ENCODE measurements around the gene TSPEAR. TPM values are rescaled to one million over a fixed set of nuclear protein-coding genes. Genes with fewer than 3 reads are reported as not detected.

The TSPEAR gene
- total and polyA plus RNA-seq, 12 donors, result under 0.01 to 3.4 (median 1.0) TPM; not detected in 3

DNA sequence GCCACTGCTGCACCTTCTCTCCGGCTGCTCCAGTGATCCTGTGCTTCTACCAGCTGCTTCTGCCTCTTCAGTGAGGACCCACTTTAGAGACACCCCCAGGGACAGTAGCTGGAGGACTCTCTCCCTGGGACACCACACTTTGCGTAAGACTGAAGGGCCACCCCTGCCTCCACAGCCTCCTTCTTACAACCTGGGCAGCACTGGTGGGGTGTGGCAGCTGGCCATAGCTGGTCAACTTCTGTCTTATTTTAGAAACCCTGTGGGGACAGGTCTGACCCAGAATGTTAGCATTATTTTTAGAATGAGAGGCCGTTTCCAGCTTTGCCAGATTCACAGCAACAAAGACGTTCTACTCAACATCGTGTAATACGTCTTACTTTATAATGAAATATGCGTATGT is 85.6 kb downstream of the TSPEAR start:
- TF ChIP-seq, protein P1, sequence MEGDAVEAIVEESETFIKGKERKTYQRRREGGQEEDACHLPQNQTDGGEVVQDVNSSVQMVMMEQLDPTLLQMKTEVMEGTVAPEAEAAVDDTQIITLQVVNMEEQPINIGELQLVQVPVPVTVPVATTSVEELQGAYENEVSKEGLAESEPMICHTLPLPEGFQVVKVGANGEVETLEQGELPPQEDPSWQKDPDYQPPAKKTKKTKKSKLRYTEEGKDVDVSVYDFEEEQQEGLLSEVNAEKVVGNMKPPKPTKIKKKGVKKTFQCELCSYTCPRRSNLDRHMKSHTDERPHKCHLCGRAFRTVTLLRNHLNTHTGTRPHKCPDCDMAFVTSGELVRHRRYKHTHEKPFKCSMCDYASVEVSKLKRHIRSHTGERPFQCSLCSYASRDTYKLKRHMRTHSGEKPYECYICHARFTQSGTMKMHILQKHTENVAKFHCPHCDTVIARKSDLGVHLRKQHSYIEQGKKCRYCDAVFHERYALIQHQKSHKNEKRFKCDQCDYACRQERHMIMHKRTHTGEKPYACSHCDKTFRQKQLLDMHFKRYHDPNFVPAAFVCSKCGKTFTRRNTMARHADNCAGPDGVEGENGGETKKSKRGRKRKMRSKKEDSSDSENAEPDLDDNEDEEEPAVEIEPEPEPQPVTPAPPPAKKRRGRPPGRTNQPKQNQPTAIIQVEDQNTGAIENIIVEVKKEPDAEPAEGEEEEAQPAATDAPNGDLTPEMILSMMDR (IDR thresholded peaks at IDR 0.05), result no peak
- 77 to 79% methylated on average over 7 of the region's 7 CpGs for WGBS, 2 donors
- DNase-seq, result no peak
- no peaks in the 10 kb centered on the region for H3K36me3 ChIP-seq
- peaks cover 0 to 31% (median 0%) of the 10 kb centered on the region in 7 donors for H3K27me3 ChIP-seq
- H3K27ac ChIP-seq, result no peak overlapping the region
- intact Hi-C loops (cut with DNase I), result loop anchor here in 1 of 10 donors (10.0 kb wide), 1 partner anchor 159 kb away; no protein-coding TSS in a partner anchor
- H3K9me3 ChIP-seq, result peaks cover 0 to 44% (median 15%) of the 10 kb centered on the region in 11 donors
- H3K4me1 ChIP-seq, result peaks cover 0 to 7% (median 0%) of the 10 kb centered on the region in 9 donors
- H3K4me3 ChIP-seq, result no peak overlapping the region
- peak in 1 of 8 donors; percentile 59 for ATAC-seq

DNA sequence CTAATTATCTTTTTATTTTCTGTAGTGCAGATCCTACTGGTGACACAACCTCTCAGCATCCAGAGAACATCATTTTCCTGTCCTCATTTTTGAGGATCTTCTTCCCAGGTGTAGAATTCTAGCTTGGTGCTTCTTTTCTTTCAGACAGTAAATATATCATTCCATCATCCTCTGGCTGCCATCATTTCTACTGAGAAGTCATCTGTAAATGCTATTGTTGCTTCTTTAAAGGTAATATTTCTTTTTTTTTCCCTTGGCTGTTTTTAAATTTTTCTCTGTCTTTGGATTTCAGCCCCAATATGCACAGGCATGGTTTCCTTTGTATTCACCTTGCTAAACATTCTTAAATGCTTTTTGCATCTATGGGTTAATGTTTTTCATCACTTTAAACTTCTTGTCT is 87.8 kb downstream of the TSPEAR start:
- TF ChIP-seq, protein P1 (IDR thresholded peaks at IDR 0.05), result no peak

GRCh38 chr21:44619886-44620285 is 91.5 kb downstream of the TSPEAR start:
- no peaks in the 10 kb centered on the region for H3K36me3 ChIP-seq
- intact Hi-C loops (cut with DNase I), result loop anchor here in 2 of 10 donors (10.0 kb wide), 2 partner anchors 125 to 165 kb away; no protein-coding TSS in a partner anchor

More for the DNA sequence above, 87.8 kb downstream of the TSPEAR start:
- DNase-seq, result no peak
- Histone ChIP-seq H3K9me3 (peaks cover 0 to 51% (median 15%) of the 10 kb centered on the region in 11 donors), H3K36me3 (no peaks in the 10 kb centered on the region), H3K27me3 (peaks cover 0 to 24% (median 0%) of the 10 kb centered on the region in 7 donors), H3K27ac (no peak overlapping the region), H3K4me1 (peaks cover 0 to 7% (median 0%) of the 10 kb centered on the region in 9 donors), H3K4me3 (no peak overlapping the region)
- ATAC-seq, result no peak
- intact Hi-C loops (cut with DNase I), result loop anchor here in 1 of 10 donors (10.0 kb wide), 1 partner anchor 161 kb away; no protein-coding TSS in a partner anchor

DNA sequence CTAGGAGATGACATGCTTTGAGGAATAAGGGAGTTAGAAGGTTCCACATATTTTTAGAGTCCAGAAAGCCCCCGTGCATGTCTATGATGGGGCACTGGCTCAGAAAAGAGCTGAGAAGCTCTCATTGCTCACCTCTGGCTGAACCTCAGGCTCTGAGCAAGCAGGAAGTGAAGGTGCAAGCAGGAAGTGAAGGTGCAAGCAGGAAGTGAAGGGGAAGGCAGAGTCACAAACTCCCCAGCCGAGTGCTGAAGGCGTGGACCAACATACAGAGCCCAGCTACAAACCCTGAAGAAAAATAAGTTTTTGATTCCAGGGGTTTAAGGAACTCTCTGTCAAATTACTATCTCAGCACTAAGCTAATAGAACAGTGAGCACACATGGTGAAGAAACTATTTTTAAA is 92.5 kb downstream of the TSPEAR start:
- WGBS, 2 donors, result 61 to 63% methylated on average over 3 of the region's 3 CpGs
- ATAC-seq (no peak), DNase-seq (no peak)
- TF ChIP-seq, protein P1 (IDR thresholded peaks at IDR 0.05), result no peak
- intact Hi-C loops (cut with DNase I), result loop anchor here in 1 of 10 donors (10.0 kb wide), 1 partner anchor 126 kb away; no protein-coding TSS in a partner anchor
- H3K36me3 ChIP-seq, result no peaks in the 10 kb centered on the region
- H3K4me1 ChIP-seq, result peaks cover 0 to 6% (median 0%) of the 10 kb centered on the region in 9 donors
- peak overlapping the region in 1 of 10 donors; percentile 71 for H3K27ac ChIP-seq
- H3K27me3 ChIP-seq, result peaks cover 0 to 21% (median 3%) of the 10 kb centered on the region in 7 donors
- H3K9me3 ChIP-seq, result peaks cover 0 to 36% (median 8%) of the 10 kb centered on the region in 11 donors
- H3K4me3 ChIP-seq, result no peak overlapping the region

More at GRCh38 chr21:44619886-44620285, 91.5 kb downstream of the TSPEAR start:
- DNase-seq, result no peak
- ATAC-seq, result no peak
- H3K27ac ChIP-seq, result peak overlapping the region in 1 of 10 donors; percentile 71
- TF ChIP-seq, protein P1 (IDR thresholded peaks at IDR 0.05), result no peak
- 85 to 86% methylated on average over 6 of the region's 6 CpGs for WGBS, 2 donors
- peaks cover 0 to 46% (median 15%) of the 10 kb centered on the region in 11 donors for H3K9me3 ChIP-seq
- H3K4me3 ChIP-seq, result no peak overlapping the region
- peaks cover 0 to 16% (median 3%) of the 10 kb centered on the region in 7 donors for H3K27me3 ChIP-seq
- peaks cover 0 to 6% (median 0%) of the 10 kb centered on the region in 9 donors for H3K4me1 ChIP-seq
